Liver (tissue), 3 donors: Measurements from ENCODE around the gene ZNF366.

ENCODE experiments used
- FOXA1 ChIP-seq: IDR thresholded peaks from 2 replicates; pipeline ENCODE4 v1.6.1; 2016; ENCODE audit warnings: antibody characterized with exemption
- GABPA ChIP-seq, 2 donors: IDR thresholded peaks in 1 of 2; conservative IDR thresholded peaks in 1 of 2; 2 replicates each; pipeline ENCODE4 v1.6.1; 2016; ENCODE audit warnings: antibody characterized with exemption in 2 of 2, mild to moderate bottlenecking in 1 of 2, moderate library complexity in 1 of 2
- JUND ChIP-seq, 2 donors: IDR thresholded peaks; 2 replicates each; pipeline ENCODE4 v1.6.1; 2016; ENCODE audit warnings: antibody characterized with exemption in 2 of 2
- RAD21 ChIP-seq, 2 donors: IDR thresholded peaks; 2 replicates each; pipeline ENCODE4 v1.6.1; 2016; ENCODE audit warnings: antibody characterized with exemption in 2 of 2, mild to moderate bottlenecking in 2 of 2
- TAF1 ChIP-seq: conservative IDR thresholded peaks from 2 replicates; pipeline ENCODE4 v1.6.1; 2016; ENCODE audit warnings: antibody characterized with exemption, mild to moderate bottlenecking
- YY1 ChIP-seq: IDR thresholded peaks from 2 replicates; pipeline ENCODE4 v1.6.1; 2016; ENCODE audit warnings: antibody characterized with exemption, mild to moderate bottlenecking
- TF ChIP-seq, protein P1 (sequence below): fragments of 150-350 bp; IDR thresholded peaks from 2 replicates; pipeline ENCODE4 v1.5.1; 2017; ENCODE audit warnings: improper control_type of control experiment, low read depth, low read length; ENCODE audit not compliant: missing input control
- TF ChIP-seq, protein P2 (sequence below): IDR thresholded peaks from 2 replicates; pipeline ENCODE4 v1.6.1; 2016; ENCODE audit warnings: antibody characterized with exemption
- TF ChIP-seq, protein P3 (sequence below): IDR thresholded peaks from 2 replicates; pipeline ENCODE4 v1.6.1; 2016; ENCODE audit warnings: antibody characterized with exemption
- donor health status: healthy.
- donor health status: healthy.

DNA sequence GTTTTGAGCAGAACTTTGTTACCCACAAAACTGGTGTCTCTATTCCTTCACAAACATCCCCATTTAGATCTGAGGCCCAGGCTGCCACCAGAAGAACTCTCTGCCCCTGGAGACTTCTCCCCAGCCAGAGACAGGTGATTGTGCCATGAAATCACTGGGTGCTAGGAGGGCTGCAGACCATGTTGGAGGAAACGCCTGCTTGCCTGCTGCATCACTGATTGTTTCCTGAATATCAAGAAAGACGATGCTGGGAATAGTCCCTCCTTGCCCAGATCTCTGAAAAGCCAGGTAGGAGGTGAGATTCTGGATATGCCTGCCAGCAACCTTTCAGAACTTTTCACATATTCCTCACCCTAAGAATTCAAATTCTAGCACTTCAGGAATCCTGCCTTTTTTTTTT is 8.1 kb downstream of the ZNF366 start:
- TF ChIP-seq, protein P1, sequence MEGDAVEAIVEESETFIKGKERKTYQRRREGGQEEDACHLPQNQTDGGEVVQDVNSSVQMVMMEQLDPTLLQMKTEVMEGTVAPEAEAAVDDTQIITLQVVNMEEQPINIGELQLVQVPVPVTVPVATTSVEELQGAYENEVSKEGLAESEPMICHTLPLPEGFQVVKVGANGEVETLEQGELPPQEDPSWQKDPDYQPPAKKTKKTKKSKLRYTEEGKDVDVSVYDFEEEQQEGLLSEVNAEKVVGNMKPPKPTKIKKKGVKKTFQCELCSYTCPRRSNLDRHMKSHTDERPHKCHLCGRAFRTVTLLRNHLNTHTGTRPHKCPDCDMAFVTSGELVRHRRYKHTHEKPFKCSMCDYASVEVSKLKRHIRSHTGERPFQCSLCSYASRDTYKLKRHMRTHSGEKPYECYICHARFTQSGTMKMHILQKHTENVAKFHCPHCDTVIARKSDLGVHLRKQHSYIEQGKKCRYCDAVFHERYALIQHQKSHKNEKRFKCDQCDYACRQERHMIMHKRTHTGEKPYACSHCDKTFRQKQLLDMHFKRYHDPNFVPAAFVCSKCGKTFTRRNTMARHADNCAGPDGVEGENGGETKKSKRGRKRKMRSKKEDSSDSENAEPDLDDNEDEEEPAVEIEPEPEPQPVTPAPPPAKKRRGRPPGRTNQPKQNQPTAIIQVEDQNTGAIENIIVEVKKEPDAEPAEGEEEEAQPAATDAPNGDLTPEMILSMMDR = no peak
- TF ChIP-seq YY1 = no peak
- no peak for TF ChIP-seq TAF1
- TF ChIP-seq, protein P2, sequence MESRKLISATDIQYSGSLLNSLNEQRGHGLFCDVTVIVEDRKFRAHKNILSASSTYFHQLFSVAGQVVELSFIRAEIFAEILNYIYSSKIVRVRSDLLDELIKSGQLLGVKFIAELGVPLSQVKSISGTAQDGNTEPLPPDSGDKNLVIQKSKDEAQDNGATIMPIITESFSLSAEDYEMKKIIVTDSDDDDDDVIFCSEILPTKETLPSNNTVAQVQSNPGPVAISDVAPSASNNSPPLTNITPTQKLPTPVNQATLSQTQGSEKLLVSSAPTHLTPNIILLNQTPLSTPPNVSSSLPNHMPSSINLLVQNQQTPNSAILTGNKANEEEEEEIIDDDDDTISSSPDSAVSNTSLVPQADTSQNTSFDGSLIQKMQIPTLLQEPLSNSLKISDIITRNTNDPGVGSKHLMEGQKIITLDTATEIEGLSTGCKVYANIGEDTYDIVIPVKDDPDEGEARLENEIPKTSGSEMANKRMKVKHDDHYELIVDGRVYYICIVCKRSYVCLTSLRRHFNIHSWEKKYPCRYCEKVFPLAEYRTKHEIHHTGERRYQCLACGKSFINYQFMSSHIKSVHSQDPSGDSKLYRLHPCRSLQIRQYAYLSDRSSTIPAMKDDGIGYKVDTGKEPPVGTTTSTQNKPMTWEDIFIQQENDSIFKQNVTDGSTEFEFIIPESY = no peak
- no peak for TF ChIP-seq RAD21 (IDR thresholded peaks at IDR 0.05)
- TF ChIP-seq JUND (IDR thresholded peaks at IDR 0.05) = no peak
- no peak for TF ChIP-seq GABPA (IDR thresholded peaks at IDR 0.05 in 1 of 2, conservative IDR thresholded peaks at IDR 0.05 in 1 of 2)
- TF ChIP-seq FOXA1 = no peak
- TF ChIP-seq, protein P3, sequence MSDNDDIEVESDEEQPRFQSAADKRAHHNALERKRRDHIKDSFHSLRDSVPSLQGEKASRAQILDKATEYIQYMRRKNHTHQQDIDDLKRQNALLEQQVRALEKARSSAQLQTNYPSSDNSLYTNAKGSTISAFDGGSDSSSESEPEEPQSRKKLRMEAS = no peak
